OCI-LY1 (cell line): Measurements from ENCODE around the gene FAM228B.

ENCODE experiments used
- H2AFZ ChIP-seq: fragments of 200-600 bp; sonication (generic), shearing (Covaris generic); 2 replicates; pipeline ENCODE4 v1.6.0; 2014; ENCODE audit warnings: antibody characterized with exemption, mild to moderate bottlenecking, low read length
- H3F3A ChIP-seq: fragments of 200-600 bp; sonication (generic), shearing (Covaris generic); 2 replicates; pipeline ENCODE4 v1.6.0; 2014; ENCODE audit warnings: mild to moderate bottlenecking, antibody characterized with exemption, low read length, moderate library complexity; ENCODE audit not compliant: insufficient read depth
- H3K27ac ChIP-seq: fragments of 200-600 bp; sonication (generic); 2 replicates; pipeline ENCODE4 v1.5.1; 2014; ENCODE audit warnings: low read length, mixed run types, mild to moderate bottlenecking, low read depth; ENCODE audit not compliant: poor library complexity, severe bottlenecking
- H3K27me3 ChIP-seq: fragments of 200-600 bp; sonication (generic); 2 replicates; pipeline ENCODE4 v1.6.0; 2014; ENCODE audit warnings: antibody characterized with exemption, mild to moderate bottlenecking, low read length, moderate library complexity; ENCODE audit not compliant: insufficient read depth
- H3K36me3 ChIP-seq: fragments of 200-600 bp; sonication (generic); 2 replicates; pipeline ENCODE4 v1.6.1; 2014; ENCODE audit warnings: mild to moderate bottlenecking, antibody characterized with exemption, low read length, moderate library complexity, mixed read lengths; ENCODE audit not compliant: insufficient read depth
- H3K4me1 ChIP-seq: fragments of 200-600 bp; sonication (generic); 2 replicates; pipeline ENCODE4 v1.5.1; 2014; ENCODE audit warnings: mild to moderate bottlenecking, low read length, moderate library complexity; ENCODE audit not compliant: insufficient read depth, severe bottlenecking
- H3K4me2 ChIP-seq: fragments of 200-600 bp; sonication (generic), shearing (Covaris generic); 2 replicates; pipeline ENCODE4 v1.6.1; 2014; ENCODE audit warnings: low read length
- H3K4me3 ChIP-seq: fragments of 200-600 bp; sonication (generic); 2 replicates; pipeline ENCODE4 v1.5.1; 2014; ENCODE audit warnings: low read length, low read depth, mild to moderate bottlenecking, mixed read lengths; ENCODE audit not compliant: poor library complexity, severe bottlenecking
- H3K79me2 ChIP-seq: fragments of 200-600 bp; shearing (Covaris generic); 2 replicates; pipeline ENCODE4 v1.6.1; 2016; ENCODE audit warnings: mixed run types, low read length, mixed read lengths; ENCODE audit not compliant: insufficient read depth
- H3K9ac ChIP-seq: fragments of 200-600 bp; sonication (generic), shearing (Covaris generic); 2 replicates; pipeline ENCODE4 v1.6.1; 2014; ENCODE audit warnings: mild to moderate bottlenecking, low read length, mixed read lengths
- H3K9me2 ChIP-seq: fragments of 200-600 bp; sonication (generic), shearing (Covaris generic); 2 replicates; pipeline ENCODE4 v1.6.1; 2014; ENCODE audit warnings: low read depth, mild to moderate bottlenecking, low read length, mixed read lengths
- H3K9me3 ChIP-seq: fragments of 200-600 bp; shearing (Covaris generic); 2 replicates; pipeline ENCODE4 v1.6.1; 2014; ENCODE audit warnings: low read length, mixed read lengths
- H4K20me1 ChIP-seq: fragments of 200-600 bp; sonication (generic), shearing (Covaris generic); 2 replicates; pipeline ENCODE4 v1.6.0; 2016; ENCODE audit warnings: mild to moderate bottlenecking, low read length; ENCODE audit not compliant: insufficient read depth
- EZH2 ChIP-seq: fragments of 200-600 bp; sonication (generic), shearing (Covaris generic); IDR thresholded peaks from 2 replicates; pipeline ENCODE4 v1.8.0; 2017; ENCODE audit warnings: borderline replicate concordance, mixed run types, mild to moderate bottlenecking, antibody characterized with exemption, low read length, moderate library complexity, mixed read lengths
- TF ChIP-seq, protein P1 (sequence below): fragments of 200-600 bp; sonication (generic), shearing (Covaris generic); IDR thresholded peaks from 2 replicates; pipeline ENCODE4 v1.5.1; 2017; ENCODE audit warnings: mild to moderate bottlenecking, antibody characterized with exemption, low read length, moderate library complexity, mixed read lengths

Gene FAM228B

DNA sequence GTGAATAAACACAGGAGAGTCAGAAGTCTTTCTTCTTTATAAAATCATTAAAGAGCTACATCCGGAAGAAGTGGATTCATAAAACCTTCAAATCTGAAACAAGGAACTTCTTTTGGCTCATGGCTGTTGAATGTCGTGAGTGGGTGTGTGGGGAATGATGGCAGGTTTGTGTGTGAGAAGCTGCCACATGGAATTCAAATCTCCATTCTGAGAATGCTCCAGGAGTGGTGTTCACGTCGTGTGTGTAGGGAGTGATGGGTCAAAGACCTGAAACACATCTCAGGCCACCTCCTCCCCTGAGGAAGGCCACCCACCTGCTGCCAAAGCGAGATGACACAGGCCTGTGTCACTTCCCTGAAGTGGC lies 80.5 kb downstream of the FAM228B start:
- no peak overlapping the region for H3K4me2 ChIP-seq
- no peaks in the 10 kb centered on the region for H4K20me1 ChIP-seq
- no peaks in the 10 kb centered on the region for H3K27me3 ChIP-seq
- no peaks in the 10 kb centered on the region for H3K9me3 ChIP-seq
- no peaks in the 10 kb centered on the region for H3K79me2 ChIP-seq
- H3K4me3 ChIP-seq, result no peak overlapping the region
- H3K4me1 ChIP-seq, result no peaks in the 10 kb centered on the region
- TF ChIP-seq, protein P1, sequence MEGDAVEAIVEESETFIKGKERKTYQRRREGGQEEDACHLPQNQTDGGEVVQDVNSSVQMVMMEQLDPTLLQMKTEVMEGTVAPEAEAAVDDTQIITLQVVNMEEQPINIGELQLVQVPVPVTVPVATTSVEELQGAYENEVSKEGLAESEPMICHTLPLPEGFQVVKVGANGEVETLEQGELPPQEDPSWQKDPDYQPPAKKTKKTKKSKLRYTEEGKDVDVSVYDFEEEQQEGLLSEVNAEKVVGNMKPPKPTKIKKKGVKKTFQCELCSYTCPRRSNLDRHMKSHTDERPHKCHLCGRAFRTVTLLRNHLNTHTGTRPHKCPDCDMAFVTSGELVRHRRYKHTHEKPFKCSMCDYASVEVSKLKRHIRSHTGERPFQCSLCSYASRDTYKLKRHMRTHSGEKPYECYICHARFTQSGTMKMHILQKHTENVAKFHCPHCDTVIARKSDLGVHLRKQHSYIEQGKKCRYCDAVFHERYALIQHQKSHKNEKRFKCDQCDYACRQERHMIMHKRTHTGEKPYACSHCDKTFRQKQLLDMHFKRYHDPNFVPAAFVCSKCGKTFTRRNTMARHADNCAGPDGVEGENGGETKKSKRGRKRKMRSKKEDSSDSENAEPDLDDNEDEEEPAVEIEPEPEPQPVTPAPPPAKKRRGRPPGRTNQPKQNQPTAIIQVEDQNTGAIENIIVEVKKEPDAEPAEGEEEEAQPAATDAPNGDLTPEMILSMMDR, result no peak
- TF ChIP-seq EZH2, result no peak
- peaks cover 47% of the 10 kb centered on the region for H3K36me3 ChIP-seq
- H3K9ac ChIP-seq, result no peak overlapping the region
- no peak overlapping the region for H2AFZ ChIP-seq
- H3F3A ChIP-seq, result no peaks in the 10 kb centered on the region
- no peaks in the 10 kb centered on the region for H3K9me2 ChIP-seq
- no peak overlapping the region for H3K27ac ChIP-seq

GRCh38 chr2:24204505-24204904 lies 81.2 kb downstream of the FAM228B start:
- H3K9me2 ChIP-seq, result no peaks in the 10 kb centered on the region
- no peaks in the 10 kb centered on the region for H3K27me3 ChIP-seq
- H3K4me3 ChIP-seq, result no peak overlapping the region
- TF ChIP-seq, protein P1, result no peak
- TF ChIP-seq EZH2, result no peak
- H3K4me2 ChIP-seq, result no peak overlapping the region
- H3K4me1 ChIP-seq, result no peaks in the 10 kb centered on the region
- H4K20me1 ChIP-seq, result no peaks in the 10 kb centered on the region
- no peak overlapping the region for H2AFZ ChIP-seq
- H3F3A ChIP-seq, result no peaks in the 10 kb centered on the region
- no peak overlapping the region for H3K27ac ChIP-seq
- no peaks in the 10 kb centered on the region for H3K79me2 ChIP-seq
- no peak overlapping the region for H3K9ac ChIP-seq
- no peaks in the 10 kb centered on the region for H3K9me3 ChIP-seq
- H3K36me3 ChIP-seq, result peaks cover 55% of the 10 kb centered on the region

- Histone ChIP-seq H3K9me3 (no peaks in the 10 kb centered on the region), H3K79me2 (no peaks in the 10 kb centered on the region), H3F3A (no peaks in the 10 kb centered on the region), H3K4me3 (no peak overlapping the region), H3K9me2 (no peaks in the 10 kb centered on the region), H3K9ac (no peak overlapping the region), H2AFZ (no peak overlapping the region), H3K27ac (no peak overlapping the region), H3K4me2 (no peak overlapping the region), H3K36me3 (peaks cover 61% of the 10 kb centered on the region), H4K20me1 (no peaks in the 10 kb centered on the region), H3K4me1 (no peaks in the 10 kb centered on the region), H3K27me3 (no peaks in the 10 kb centered on the region)
- TF ChIP-seq, protein P1, result no peak
- TF ChIP-seq EZH2, result no peak
Measured at GRCh38 chr2:24205131-24205530, 81.9 kb downstream of the FAM228B start.
